ENCODE data around the gene LELP1.
"Not testable (repeated sequence)": the region's sequence is repeated elsewhere in the genome, so short reads cannot be mapped to it uniquely, and the experiment has no call there.

The LELP1 gene

GRCh38 chr1:153227810-153228209 is 24.6 kb downstream of the LELP1 start:
- no peak for DNase-seq (ENCODE audit: low read depth in 2 of 2)
- TF ChIP-seq, protein P1, sequence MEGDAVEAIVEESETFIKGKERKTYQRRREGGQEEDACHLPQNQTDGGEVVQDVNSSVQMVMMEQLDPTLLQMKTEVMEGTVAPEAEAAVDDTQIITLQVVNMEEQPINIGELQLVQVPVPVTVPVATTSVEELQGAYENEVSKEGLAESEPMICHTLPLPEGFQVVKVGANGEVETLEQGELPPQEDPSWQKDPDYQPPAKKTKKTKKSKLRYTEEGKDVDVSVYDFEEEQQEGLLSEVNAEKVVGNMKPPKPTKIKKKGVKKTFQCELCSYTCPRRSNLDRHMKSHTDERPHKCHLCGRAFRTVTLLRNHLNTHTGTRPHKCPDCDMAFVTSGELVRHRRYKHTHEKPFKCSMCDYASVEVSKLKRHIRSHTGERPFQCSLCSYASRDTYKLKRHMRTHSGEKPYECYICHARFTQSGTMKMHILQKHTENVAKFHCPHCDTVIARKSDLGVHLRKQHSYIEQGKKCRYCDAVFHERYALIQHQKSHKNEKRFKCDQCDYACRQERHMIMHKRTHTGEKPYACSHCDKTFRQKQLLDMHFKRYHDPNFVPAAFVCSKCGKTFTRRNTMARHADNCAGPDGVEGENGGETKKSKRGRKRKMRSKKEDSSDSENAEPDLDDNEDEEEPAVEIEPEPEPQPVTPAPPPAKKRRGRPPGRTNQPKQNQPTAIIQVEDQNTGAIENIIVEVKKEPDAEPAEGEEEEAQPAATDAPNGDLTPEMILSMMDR (IDR thresholded peaks at IDR 0.05; ENCODE audit: low read depth, low read length) = no peak
- H3K4me3 ChIP-seq (replicated peaks in 1 of 2; ENCODE audit: low read depth in 2 of 2, low read length in 2 of 2) = no peak overlapping the region

DNA sequence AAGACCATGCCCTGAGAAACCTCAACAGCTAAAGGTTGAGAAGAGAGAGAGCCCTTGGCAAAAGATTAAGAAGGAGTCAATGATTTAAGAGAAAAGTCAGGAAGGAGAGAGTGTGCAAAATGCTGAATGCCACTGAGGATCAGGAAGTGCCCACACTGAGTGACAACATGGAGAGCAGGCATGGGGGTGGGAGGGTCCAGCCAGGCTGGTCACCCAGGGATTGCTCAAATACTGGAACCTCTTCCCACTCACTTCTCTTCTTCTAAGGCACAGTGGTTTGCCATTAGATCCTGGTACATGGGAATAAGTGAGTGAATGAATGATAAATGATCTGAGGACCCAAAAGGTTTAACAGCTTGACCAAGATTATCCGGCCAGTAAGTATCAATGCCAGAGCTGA is 25.3 kb downstream of the LELP1 start:
- H3K4me3 ChIP-seq (replicated peaks in 1 of 2; ENCODE audit: low read depth in 2 of 2, low read length in 2 of 2) = no peak overlapping the region
- DNase-seq (ENCODE audit: low read depth in 2 of 2) = no peak
- TF ChIP-seq, protein P1 (IDR thresholded peaks at IDR 0.05; ENCODE audit: low read depth, low read length) = no peak

DNA sequence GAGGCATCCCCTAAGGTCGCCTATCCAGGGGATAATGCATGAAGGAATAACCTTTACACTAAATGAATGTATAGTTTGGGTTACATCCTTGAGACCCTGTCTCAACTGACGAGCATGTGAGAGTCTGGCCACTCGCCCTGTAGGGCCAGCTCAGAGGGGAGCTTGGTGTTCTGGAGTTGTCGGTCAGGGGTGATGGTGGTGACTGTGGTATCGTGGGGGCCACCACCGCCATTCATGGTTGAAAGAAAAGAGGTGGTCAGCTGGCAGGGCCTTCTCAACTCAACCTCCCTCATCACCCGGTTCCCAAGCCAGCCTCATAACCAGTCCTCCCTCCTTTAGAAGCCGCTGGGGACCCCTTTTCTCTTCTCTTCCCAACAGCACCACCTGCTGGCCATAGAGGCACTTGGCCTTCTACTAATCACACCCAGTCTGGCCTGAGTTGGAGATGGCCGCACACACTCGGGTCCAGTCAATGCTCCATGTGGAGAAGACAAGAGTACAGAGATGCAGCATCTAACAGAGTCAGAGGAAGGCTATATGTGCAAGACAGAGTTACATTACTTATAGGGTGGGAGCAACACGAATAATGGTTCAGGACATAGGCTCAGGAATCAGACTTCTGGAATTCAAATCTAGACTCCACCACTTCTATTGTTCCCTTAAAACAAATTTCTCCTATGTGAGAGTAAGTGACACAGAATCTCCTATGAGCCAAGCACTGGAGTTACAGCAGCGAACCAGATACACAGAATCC is 26.0 kb downstream of the LELP1 start:
- TF ChIP-seq, protein P1 (IDR thresholded peaks at IDR 0.05; ENCODE audit: low read depth, low read length) = peak; percentile 41
- peak; percentile 2 for DNase-seq (ENCODE audit: low read depth in 2 of 2)
- H3K4me3 ChIP-seq (replicated peaks in 1 of 2; ENCODE audit: low read depth in 2 of 2, low read length in 2 of 2) = not testable (repeated sequence)

GRCh38 chr1:153231363-153231762 is 28.1 kb downstream of the LELP1 start:
- DNase-seq (ENCODE audit: low read depth in 2 of 2) = no peak

GRCh38 chr1:153231785-153232184 is 28.6 kb downstream of the LELP1 start:
- TF ChIP-seq, protein P1 (IDR thresholded peaks at IDR 0.05; ENCODE audit: low read depth, low read length) = no peak
- DNase-seq (ENCODE audit: low read depth in 2 of 2) = no peak
- H3K4me3 ChIP-seq (replicated peaks in 1 of 2; ENCODE audit: low read depth in 2 of 2, low read length in 2 of 2) = no peak overlapping the region

More at GRCh38 chr1:153231363-153231762, 28.1 kb downstream of the LELP1 start:
- H3K4me3 ChIP-seq (replicated peaks in 1 of 2; ENCODE audit: low read depth in 2 of 2, low read length in 2 of 2) = no peak overlapping the region
- TF ChIP-seq, protein P1 (IDR thresholded peaks at IDR 0.05; ENCODE audit: low read depth, low read length) = no peak

GRCh38 chr1:153232553-153232952 is 29.3 kb downstream of the LELP1 start:
- no peak overlapping the region for H3K4me3 ChIP-seq (replicated peaks in 1 of 2; ENCODE audit: low read depth in 2 of 2, low read length in 2 of 2)
- TF ChIP-seq, protein P1 (IDR thresholded peaks at IDR 0.05; ENCODE audit: low read depth, low read length) = no peak
- DNase-seq (ENCODE audit: low read depth in 2 of 2) = no peak

- TF ChIP-seq, protein P1 (IDR thresholded peaks at IDR 0.05; ENCODE audit: low read depth, low read length) = no peak
- H3K4me3 ChIP-seq (replicated peaks in 1 of 2; ENCODE audit: low read depth in 2 of 2, low read length in 2 of 2) = no peak overlapping the region
- DNase-seq (ENCODE audit: low read depth in 2 of 2) = no peak
Observed at GRCh38 chr1:153233448-153233847, 30.2 kb downstream of the LELP1 start.

Measured in cardiac fibroblast (primary cell).